B cell (primary cell): ENCODE data around the gene PAH. TPM values are rescaled to one million over a fixed set of nuclear protein-coding genes. Genes with fewer than 3 reads are reported as not detected.
"Not testable (repeated sequence)": the region's sequence is repeated elsewhere in the genome, so short reads cannot be mapped to it uniquely, and the experiment has no call there.

ENCODE experiments used
- ATAC-seq: fragments of 200-7000 bp; cut with Tn5 transposase; one replicate; pipeline ENCODE4 v1.10.0; 2021; ENCODE audit warnings: low read depth, mild to moderate bottlenecking, moderate number of reproducible peaks, moderate library complexity
- CTCF ChIA-PET: fragments of 350-600 bp; sonication (Branson Sonifier 250); formaldehyde crosslinking; loops from one replicate; lab custom pipeline; 2021; ENCODE audit warnings: antibody characterized with exemption, inconsistent platforms; lab: Charles Lee
- POLR2A ChIA-PET: fragments of 350-600 bp; sonication (Branson Sonifier 250); formaldehyde crosslinking; loops from one replicate; lab custom pipeline; 2021; ENCODE audit warnings: antibody characterized with exemption; lab: Charles Lee
- DNase-seq: peaks from one replicate; pipeline ENCODE4 v3.0.0; 2013
- H2AFZ ChIP-seq: 2 replicates; pipeline ENCODE4 v1.6.1; 2012; ENCODE audit warnings: mild to moderate bottlenecking, low read depth, low read length; ENCODE audit not compliant: insufficient read depth, poor library complexity, severe bottlenecking
- H3K27ac ChIP-seq, 2 donors: 1 replicate in 1 of 2; 2 replicates in 1 of 2; pipeline ENCODE4 v1.5.1; 2012 to 2013; ENCODE audit warnings: low read length in 2 of 2, mild to moderate bottlenecking in 2 of 2, moderate library complexity in 1 of 2
- H3K27me3 ChIP-seq, 4 experiments: fragments of 200-600 bp in 1 of 4; sonication (generic) in 1 of 4; replicated peaks in 1 of 4; 1 replicate in 2 of 4; 2 replicates in 2 of 4; pipeline versions ENCODE4 v1.6.1 to v1.7.0; 2013 to 2016; ENCODE audit warnings: low read length in 3 of 4, mild to moderate bottlenecking in 2 of 4, mixed read lengths in 1 of 4, moderate library complexity in 1 of 4; ENCODE audit not compliant: insufficient read depth in 4 of 4, control insufficient read depth in 3 of 4; ENCODE audit errors: control extremely low read depth in 1 of 4
- H3K36me3 ChIP-seq, 2 experiments: replicated peaks in 1 of 2; 1 replicate in 1 of 2; 2 replicates in 1 of 2; pipeline versions ENCODE4 v1.6.1 to v1.7.1; 2013; ENCODE audit warnings: low read length in 1 of 2; ENCODE audit not compliant: insufficient read depth in 2 of 2, control insufficient read depth in 1 of 2; ENCODE audit errors: control extremely low read depth in 1 of 2, extremely low read depth in 1 of 2
- H3K4me1 ChIP-seq, 2 donors: fragments of 200-600 bp in 1 of 2; sonication (generic) in 1 of 2; 1 replicate in 1 of 2; 2 replicates in 1 of 2; pipeline versions ENCODE4 v1.5.1 to v1.6.1; 2013 to 2017; ENCODE audit warnings: low read length in 2 of 2; ENCODE audit not compliant: control insufficient read depth in 2 of 2, insufficient read depth in 2 of 2
- H3K4me2 ChIP-seq: replicated peaks from 2 replicates; pipeline ENCODE3; 2012; ENCODE audit warnings: mild to moderate bottlenecking, low read depth, low read length; ENCODE audit not compliant: poor library complexity, severe bottlenecking
- H3K4me3 ChIP-seq, 5 experiments: fragments of 200-600 bp in 1 of 5; sonication (generic) in 1 of 5; 1 replicate in 3 of 5; 2 replicates in 2 of 5; pipeline versions ENCODE4 v1.5.1 to v1.7.0; 2011 to 2016; ENCODE audit warnings: low read length in 4 of 5, mild to moderate bottlenecking in 4 of 5, low read depth in 2 of 5, control low read depth in 1 of 5, moderate library complexity in 1 of 5; ENCODE audit not compliant: insufficient read depth in 1 of 5; ENCODE audit errors: control extremely low read depth in 1 of 5, extremely low read depth in 1 of 5
- H3K79me2 ChIP-seq: fragments of 200-600 bp; sonication (generic); one replicate; pipeline ENCODE4 v1.6.0; 2016; ENCODE audit warnings: low read length; ENCODE audit not compliant: control insufficient read depth, insufficient read depth
- H3K9ac ChIP-seq: fragments of 200-600 bp; sonication (generic); 2 replicates; pipeline ENCODE4 v1.6.1; 2017; ENCODE audit warnings: mild to moderate bottlenecking, low read length, moderate library complexity
- H3K9me3 ChIP-seq, 3 donors: one replicate each; pipeline versions ENCODE4 v1.6.1 to v1.7.1; 2013; ENCODE audit warnings: low read length in 2 of 3; ENCODE audit not compliant: control insufficient read depth in 2 of 3, insufficient read depth in 1 of 3; ENCODE audit errors: control extremely low read depth in 1 of 3
- H4K20me1 ChIP-seq: 2 replicates; pipeline ENCODE4 v1.6.0; 2012; ENCODE audit warnings: mild to moderate bottlenecking, low read length; ENCODE audit not compliant: insufficient read depth, control insufficient read depth, poor library complexity, severe bottlenecking
- H3K27ac Mint-ChIP-seq: one replicate; pipeline ENCODE4 v1.8.0; 2021; ENCODE audit warnings: mixed read lengths
- H3K27me3 Mint-ChIP-seq: one replicate; pipeline ENCODE4 v1.8.0; 2021; ENCODE audit warnings: mixed read lengths
- H3K4me1 Mint-ChIP-seq: one replicate; pipeline ENCODE4 v1.8.0; 2021; ENCODE audit warnings: mixed read lengths
- H3K4me3 Mint-ChIP-seq: one replicate; pipeline ENCODE4 v1.8.0; 2021; ENCODE audit warnings: mixed read lengths
- H3K9me3 Mint-ChIP-seq: one replicate; pipeline ENCODE4 v1.8.0; 2022; ENCODE audit warnings: mixed read lengths; ENCODE audit not compliant: insufficient read depth
- CTCF ChIP-seq: fragments of 200-600 bp; IDR thresholded peaks from one replicate; pipeline ENCODE4 v1.8.0; 2022; ENCODE audit warnings: antibody characterized with exemption, mild to moderate bottlenecking
- EZH2 ChIP-seq: IDR thresholded peaks from 2 replicates; pipeline ENCODE4 v1.6.1; 2012; ENCODE audit warnings: borderline replicate concordance, low read depth, mild to moderate bottlenecking, moderate library complexity, low read length; ENCODE audit not compliant: insufficient read depth, poor library complexity, severe bottlenecking
- WGBS: methylation state at CpG from one replicate; pipeline ENCODE4 v1.1.5; 2013; ENCODE audit warnings: missing lambda C conversion rate; ENCODE audit not compliant: insufficient coverage; 5-methylcytosine and 5-hydroxymethylcytosine counted together
- intact Hi-C: fragments of 100-400 bp; cut with micrococcal nuclease; formaldehyde crosslinking; loops from one replicate; pipeline ENCODE4 v1.10.0; 2022
- polyA plus RNA-seq: library from polyadenylated mRNA; depleted of rRNA; stranded (reverse); fragments of >200 nt; gene quantifications from 2 replicates; pipeline ENCODE4 v1.2.3, GENCODE V29; 2012
- total RNA-seq, 2 donors: library from RNA; stranded (reverse); fragments of 120-200 nt in 1 of 2; gene quantifications; 1 replicate in 1 of 2; 2 replicates in 1 of 2; pipeline versions ENCODE4 v1.2.3 to v1.2.4, GENCODE V29; 2013 to 2022

PAH gene
- total and polyA plus RNA-seq, 2 donors (not counting 1 experiment from before 2014, with no cell fraction given), result 0.25 TPM; not detected in 1

GRCh38 chr12:102833687-102834441 lies 83.2 kb downstream of the PAH start:
- POLR2A ChIA-PET, result no interaction called here
- Histone ChIP-seq H3K27me3 (no peaks in the 10 kb centered on the region), H3K27ac (no peak overlapping the region), H4K20me1 (no peaks in the 10 kb centered on the region), H3K79me2 (no peaks in the 10 kb centered on the region), H3K9me3 (no peaks in the 10 kb centered on the region), H3K4me1 (no peaks in the 10 kb centered on the region), H3K9ac (no peak overlapping the region), H3K4me2 (no peak overlapping the region), H3K36me3 (no peaks in the 10 kb centered on the region), H2AFZ (no peak overlapping the region), H3K4me3 (no peak overlapping the region)
- ATAC-seq, result no peak
- Mint-ChIP-seq H3K4me3 (no peak overlapping the region), H3K27me3 (peaks cover 6% of the 10 kb centered on the region), H3K4me1 (no peaks in the 10 kb centered on the region), H3K9me3 (no peaks in the 10 kb centered on the region), H3K27ac (no peak overlapping the region)
- TF ChIP-seq CTCF (no peak), EZH2 (no peak)
- CTCF ChIA-PET, result no interaction called here
- no peak for DNase-seq
- 81% methylated on average over 5 of the region's 10 CpGs for WGBS
- intact Hi-C loops, result no loop called here

DNA sequence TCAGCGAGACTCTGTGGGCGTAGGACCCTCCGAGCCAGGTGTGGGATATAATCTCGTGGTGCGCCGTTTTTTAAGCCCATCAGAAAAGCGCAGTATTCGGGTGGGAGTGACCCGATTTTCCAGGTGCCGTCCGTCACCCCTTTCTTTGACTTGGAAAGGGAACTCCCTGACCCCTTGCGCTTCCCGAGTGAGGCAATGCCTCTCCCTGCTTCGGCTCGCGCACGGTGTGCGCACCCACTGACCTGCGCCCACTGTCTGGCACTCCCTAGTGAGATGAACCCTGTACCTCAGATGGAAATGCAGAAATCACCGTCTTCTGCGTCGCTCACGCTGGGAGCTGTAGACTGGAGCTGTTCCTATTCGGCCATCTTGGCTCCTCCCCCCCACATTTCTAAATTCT lies 84.2 kb downstream of the PAH start:
- CTCF ChIA-PET, POLR2A ChIA-PET, H3K36me3 ChIP-seq, H4K20me1 ChIP-seq, H3K27ac ChIP-seq, intact Hi-C loops, H3K4me1 Mint-ChIP-seq, H3K9me3 Mint-ChIP-seq, H3K27me3 ChIP-seq, H3K4me1 ChIP-seq, H3K4me2 ChIP-seq, H3K4me3 Mint-ChIP-seq, H3K9ac ChIP-seq, DNase-seq, H3K9me3 ChIP-seq, H3K27me3 Mint-ChIP-seq, ATAC-seq, H3K79me2 ChIP-seq, H3K27ac Mint-ChIP-seq, H3K4me3 ChIP-seq, H2AFZ ChIP-seq: not testable (repeated sequence)
- WGBS, result no CpG with 5 or more reads among the region's 24 CpGs
